ENCODE results near the gene RNU6-1.

- TF ChIP-seq CTCF (IDR thresholded peaks at IDR 0.05): no peak
- TF ChIP-seq REST (IDR thresholded peaks at IDR 0.05; ENCODE audit: insufficient read depth in 1 of 2, low read depth in 2 of 2, low read length in 1 of 2): no peak
- no peak for TF ChIP-seq POLR2AphosphoS5 (IDR thresholded peaks at IDR 0.05; ENCODE audit: low read depth, low read length)
- TF ChIP-seq TCF7L2 (IDR thresholded peaks at IDR 0.05; ENCODE audit: low read depth, low read length): no peak
Measured at GRCh38 chr15:67820122-67820991, 19.5 kb downstream of the RNU6-1 start.
